SKM-1 (cell line): ENCODE measurements around the gene CENPN.

Experiments used
- DNase-seq: peaks from one replicate; lab custom pipeline; 2025; ENCODE audit not compliant: unreplicated experiment; lab: John Stamatoyannopoulos, UW

The CENPN gene

DNA sequence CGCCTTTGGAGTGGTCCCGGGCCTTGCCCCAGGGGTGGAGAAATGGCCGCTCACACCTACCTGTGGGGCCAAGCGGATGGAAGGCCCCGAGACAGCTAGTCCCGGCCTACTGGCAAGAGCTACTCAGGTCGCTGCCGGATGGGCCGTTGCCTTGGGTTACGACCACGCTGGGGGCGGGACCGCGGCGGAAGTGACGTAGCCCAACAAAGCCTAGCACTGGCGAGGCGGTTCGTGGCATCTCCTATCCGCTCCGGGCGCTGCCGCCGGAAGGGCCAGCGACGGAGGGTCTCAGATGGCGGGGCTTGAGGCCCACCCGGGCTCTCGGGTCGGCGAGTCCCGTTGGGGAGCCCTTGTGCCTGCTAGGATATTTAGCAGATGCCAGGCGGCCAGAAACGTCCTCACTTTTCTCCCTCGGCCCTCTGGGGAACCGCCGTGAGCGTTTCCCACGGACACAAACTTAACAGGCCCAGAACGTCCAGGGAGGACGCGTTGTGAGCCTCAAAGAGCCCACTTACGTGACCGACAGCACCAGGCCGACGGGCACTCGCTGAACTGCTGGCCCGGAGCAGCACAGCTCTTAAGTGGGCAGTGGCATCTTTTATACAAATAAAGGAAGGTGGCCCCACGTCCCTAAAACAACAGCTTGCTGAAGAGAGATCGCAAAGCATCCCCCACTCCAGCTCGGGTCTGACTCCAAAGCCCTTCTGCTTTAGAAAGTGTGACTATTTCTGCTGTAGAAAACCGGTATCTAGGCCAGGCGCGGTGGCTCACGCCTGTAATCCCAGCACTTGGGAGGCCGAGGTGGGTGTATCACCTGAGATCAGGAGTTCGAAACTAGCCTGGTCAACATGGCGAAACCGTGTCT, 70.3 kb downstream of the CENPN start, which contains the start of gene C16orf46:
Gene C16orf46, minus strand, starts transcription at position 163 of the 865 bp plus-strand sequence. CDS start 13,283 bp downstream, outside the sequence.
- DNase-seq, result peak; percentile 81

DNA sequence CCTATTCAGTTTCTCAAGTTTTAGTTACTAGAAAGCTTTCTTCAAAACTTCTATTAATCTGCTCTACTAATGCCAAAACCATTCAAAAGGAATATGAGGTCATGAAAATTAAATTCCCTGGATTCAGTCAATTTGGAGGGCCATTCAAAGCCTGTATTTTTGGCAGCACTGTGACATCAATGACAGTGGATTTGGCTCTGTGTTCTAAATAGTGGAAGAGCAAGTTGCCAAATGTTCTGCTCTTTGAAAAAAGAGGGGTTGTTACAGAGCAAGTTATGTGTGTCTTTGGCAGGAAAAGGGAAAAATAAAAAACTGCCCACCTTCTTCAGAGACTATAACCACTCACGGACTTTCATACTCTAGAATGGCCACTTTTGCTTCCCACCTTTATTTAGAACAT, 73.2 kb downstream of the CENPN start:
- DNase-seq, result no peak

DNA sequence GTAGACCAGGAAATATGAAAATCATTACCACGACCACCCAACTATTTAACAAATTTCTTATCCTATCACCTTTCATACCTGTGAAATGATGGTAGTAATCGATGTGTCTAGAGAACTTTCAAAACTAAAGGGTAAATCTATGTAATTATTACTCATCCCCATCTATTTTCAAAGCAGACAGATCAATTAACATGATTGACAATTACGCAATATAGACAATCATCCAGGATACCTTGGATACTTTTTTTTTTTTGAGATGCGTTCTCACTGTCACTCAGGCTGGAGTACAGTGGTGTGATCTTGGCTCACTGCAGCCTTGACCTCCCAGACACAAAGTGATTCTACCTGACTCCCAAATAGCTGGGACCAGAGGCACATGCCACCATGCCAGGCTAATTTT, 74.0 kb downstream of the CENPN start:
- DNase-seq, result no peak
